Posterior vena cava (tissue), 2 donors: ENCODE data around the gene CNTF. TPM values are rescaled to one million over a fixed set of nuclear protein-coding genes. Genes with fewer than 3 reads are reported as not detected.
A peak's percentile ranks its signal among the peaks of the same experiment; 100 is the strongest.

Experiments
- DNase-seq: peaks from one replicate; pipeline ENCODE4 v3.0.0-alpha.2; 2020; ENCODE audit warnings: low spot score
- intact Hi-C, 2 donors: fragments of 100-400 bp; cut with DNase I; formaldehyde crosslinking; loops; one replicate each; pipeline versions ENCODE4 v1.14.1 to v1.14.2; 2022 to 2023
- total RNA-seq, 2 donors: library from RNA; stranded (reverse); fragmentation: NEBNext Ultra II Directional; extraction: Animal tissue kit (Norgen Biotek cat#: 25700); gene quantifications; one replicate each; pipeline ENCODE4 v1.2.1, GENCODE V29; 2021
- donor health status: DM: yes; HTN: yes; CAD: no.
- donor health status: DM: yes; HTN: yes; CAD: no.

The CNTF gene
- total RNA-seq, 2 donors from 2014 or later = 1.7 to 2.3 TPM

GRCh38 chr11:58596621-58597020, 25.8 kb upstream of the CNTF start:
- intact Hi-C loops = no loop called here
- DNase-seq = no peak

GRCh38 chr11:58597486-58598144, 24.9 kb upstream of the CNTF start:
- intact Hi-C loops = no loop called here
- no peak for DNase-seq

GRCh38 chr11:58600510-58600909, 22.0 kb upstream of the CNTF start:
- no peak for DNase-seq
- intact Hi-C loops = no loop called here

DNA sequence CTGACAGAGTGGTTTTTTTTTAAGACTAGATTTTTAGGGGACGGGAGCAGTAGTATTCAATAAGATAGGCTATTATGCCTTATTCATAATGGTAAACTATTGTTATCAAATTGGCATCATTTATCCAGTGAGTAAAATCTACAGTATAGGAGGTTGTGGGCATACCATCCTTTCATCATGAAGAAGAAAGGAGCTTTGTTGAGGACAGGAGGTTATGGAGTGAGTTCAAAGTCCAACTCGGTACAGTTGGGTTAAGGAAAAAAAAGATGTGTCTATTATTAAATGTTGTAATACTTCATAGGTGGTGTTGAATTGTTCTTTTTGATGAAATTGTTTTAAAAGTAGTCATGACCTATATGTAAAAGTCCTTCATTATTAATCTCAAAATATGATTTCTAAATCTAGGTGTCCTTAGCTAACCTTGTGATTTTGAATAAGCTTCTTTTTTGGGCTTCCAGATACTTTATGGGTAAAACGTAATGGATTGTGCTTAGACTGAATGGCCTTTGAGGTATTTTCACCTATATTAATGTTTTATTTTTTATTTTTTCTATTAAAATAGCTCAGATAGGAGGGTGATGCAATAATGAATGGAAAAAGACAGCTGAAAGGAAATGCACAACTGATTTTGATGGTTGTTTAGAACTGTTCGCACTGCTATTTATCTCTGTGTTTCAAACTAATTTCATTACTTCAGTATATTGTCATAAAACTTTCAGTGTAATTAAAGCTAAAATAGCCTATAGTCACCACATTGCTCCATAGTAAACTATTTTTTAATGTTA, 15.3 kb upstream of the CNTF start:
- intact Hi-C loops = no loop called here
- no peak for DNase-seq

GRCh38 chr11:58608331-58608730, 14.1 kb upstream of the CNTF start:
- intact Hi-C loops = no loop called here
- no peak for DNase-seq

DNA sequence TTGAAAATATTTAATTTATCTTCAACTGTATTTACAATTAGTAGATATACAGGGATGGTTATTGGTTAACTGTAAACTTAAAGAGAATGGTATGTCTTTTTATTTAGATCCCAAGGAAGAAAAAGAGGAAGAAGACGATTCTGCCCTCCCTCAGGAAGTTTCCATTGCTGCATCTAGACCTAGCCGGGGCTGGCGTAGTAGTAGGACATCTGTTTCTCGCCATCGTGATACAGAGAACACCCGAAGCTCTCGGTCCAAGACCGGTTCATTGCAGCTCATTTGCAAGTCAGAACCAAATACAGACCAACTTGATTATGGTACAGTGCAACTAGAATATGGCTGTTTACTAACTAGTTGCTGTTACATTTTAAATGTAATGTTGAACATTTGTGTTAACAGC, 12.7 kb upstream of the CNTF start:
- no peak for DNase-seq
- intact Hi-C loops = no loop called here

DNA sequence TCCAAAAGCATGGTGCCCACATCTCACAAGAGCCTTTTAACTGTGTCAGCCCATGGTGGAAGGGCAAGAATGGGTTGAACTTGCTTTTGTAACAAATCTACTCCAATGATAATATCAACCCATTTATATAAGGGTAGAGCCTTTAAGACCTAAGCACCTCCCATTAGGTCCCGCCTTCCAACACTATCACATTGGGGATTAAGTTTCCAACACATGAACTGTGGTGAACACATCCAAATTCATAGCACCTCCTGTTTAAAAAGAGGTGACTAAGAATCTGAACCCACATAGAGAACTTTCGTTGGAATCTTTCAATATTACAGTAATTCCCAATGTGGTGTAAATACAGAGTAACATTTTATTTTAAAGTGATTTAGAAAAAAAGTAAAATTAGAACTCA, 9.2 kb upstream of the CNTF start:
- no peak for DNase-seq
- intact Hi-C loops = no loop called here

- intact Hi-C loops = no loop called here
- DNase-seq = no peak
Measured at GRCh38 chr11:58615559-58615958, 6.9 kb upstream of the CNTF start.

DNA sequence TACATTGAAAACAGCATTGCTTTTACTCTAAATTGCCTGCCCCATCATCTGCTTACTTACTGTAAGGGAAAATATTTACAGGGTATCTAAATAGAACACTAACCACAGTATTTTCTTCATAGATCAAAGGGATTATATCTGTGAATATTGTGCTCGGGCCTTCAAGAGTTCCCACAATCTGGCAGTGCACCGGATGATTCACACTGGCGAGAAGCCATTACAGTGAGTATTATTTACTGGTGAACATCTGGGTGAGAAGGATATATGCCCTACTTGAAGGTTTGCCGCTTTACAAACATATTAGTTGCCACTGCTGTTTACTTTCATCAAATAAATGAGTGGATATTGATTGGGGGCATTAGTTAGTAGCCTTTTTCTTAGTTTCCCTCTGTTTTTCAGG, 5.9 kb upstream of the CNTF start:
- peak; percentile 84 for DNase-seq
- intact Hi-C loops = no loop called here

DNA sequence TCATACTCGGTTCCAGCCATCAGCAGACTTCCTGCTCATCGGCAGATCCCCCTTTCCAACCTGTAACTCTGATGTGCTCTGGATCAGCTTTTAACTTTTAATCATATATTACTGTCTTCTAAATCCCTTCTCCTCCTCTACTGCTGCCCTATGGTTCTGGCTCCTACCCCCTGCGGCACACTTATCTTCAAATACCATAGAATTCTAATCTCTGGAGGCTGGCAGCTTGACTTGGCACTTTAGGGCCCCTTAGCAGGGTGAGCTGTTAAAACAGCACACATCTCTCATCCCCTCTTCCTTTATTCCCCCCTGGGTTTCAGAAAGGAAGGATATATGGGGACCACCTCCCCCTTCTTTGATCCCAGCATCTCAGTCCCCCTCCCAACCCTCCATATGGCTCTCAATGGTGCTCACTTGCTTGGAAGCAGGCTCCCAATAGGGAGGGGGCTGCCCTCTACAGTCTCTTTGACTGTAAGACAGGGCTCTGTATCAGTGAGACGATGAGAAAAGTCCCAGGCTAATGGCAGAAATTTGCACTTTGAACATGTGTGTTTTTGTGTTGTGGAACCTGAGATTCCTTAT, 4.4 kb upstream of the CNTF start:
- intact Hi-C loops = no loop called here
- DNase-seq = no peak

- intact Hi-C loops = loop anchor here in 1 of 2 donors (10.0 kb wide), 1 partner anchor 47 kb away; the partner anchor contains the start of genes LPXN and ZFP91
- DNase-seq = no peak
Measured at GRCh38 chr11:58621586-58622262, 741 bp upstream of the CNTF start.

GRCh38 chr11:58625086-58625485, 2.6 kb downstream of the CNTF start:
- intact Hi-C loops = loop anchor here in 1 of 2 donors (10.0 kb wide), 1 partner anchor 50 kb away; the partner anchor contains the start of genes LPXN and ZFP91
- DNase-seq = no peak

DNA sequence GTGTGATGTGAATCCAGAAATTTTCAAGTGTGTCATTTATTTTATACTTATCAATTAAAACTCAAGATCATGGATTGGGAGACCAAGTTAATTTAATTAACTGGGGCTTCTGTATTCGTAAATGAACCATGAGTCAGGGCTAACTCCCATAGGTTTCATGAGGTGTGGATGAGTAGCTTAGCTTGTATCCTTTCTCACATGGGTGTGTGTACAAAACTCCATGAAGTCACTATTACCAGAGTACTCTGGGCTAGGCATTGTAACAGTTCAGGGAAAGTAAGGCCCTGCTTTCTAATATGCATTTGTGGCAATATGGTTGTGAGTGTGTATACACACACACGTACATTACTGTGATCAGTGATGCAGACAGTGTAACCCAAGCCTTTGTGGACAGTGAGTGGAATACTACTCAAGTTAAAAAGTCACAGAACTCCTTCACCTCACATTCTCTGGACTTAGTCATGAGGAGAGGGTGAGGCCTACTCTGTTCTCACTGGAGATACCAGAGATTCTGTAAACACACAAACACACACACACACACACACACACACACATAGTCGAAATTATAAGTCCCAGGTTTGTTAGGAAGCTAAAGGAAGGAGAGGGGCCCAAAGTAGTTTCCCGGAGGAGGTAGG, 3.5 kb downstream of the CNTF start:
- no peak for DNase-seq
- intact Hi-C loops = loop anchor here in 1 of 2 donors (10.0 kb wide), 1 partner anchor 51 kb away; the partner anchor contains the start of genes LPXN and ZFP91

DNA sequence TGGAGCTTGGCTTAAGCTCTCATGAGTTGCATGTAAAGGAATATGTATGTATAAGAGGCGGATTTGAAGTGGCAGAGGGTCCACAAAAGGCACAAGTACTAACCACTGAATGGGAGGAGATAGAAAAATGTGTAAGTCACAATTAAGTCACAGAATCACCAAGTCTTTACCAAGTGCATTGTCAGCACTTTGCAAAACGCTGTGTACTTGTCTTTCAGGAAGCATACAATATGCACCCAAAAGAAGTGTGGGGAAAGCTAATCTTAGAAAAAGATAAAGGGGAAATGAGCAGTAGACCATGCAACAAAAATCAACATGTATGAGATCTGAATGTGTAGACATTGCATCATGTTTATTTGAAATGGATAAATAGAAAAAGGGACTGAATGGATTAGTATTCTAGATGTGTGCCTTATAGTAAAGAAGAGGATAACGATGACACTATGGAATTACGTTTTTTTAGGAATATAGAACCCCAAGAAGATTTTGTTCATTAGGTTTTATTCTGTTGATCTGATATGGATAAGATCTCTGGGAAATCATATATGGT, 4.5 kb downstream of the CNTF start:
- intact Hi-C loops = loop anchor here in 1 of 2 donors (10.0 kb wide), 1 partner anchor 52 kb away; the partner anchor contains the start of genes LPXN and ZFP91
- no peak for DNase-seq

DNA sequence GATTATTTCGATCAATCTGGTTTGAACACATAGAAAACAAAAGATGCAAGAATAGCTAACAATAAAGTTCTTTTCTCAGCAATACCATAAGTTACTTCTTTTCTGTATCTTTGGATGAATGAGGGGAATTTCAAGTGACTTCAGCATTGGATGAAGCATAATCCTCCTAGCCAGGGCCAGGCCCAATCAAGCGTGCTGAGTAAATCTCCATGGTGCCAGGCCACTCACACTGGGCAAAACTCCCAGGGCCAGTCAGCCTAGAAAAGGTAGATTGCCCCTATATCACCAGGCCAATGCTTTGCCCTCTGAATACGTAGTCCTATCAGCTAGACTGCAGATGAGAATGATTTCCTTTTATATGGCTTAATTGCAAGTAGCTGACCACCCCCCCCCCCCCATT, 6.0 kb downstream of the CNTF start:
- no peak for DNase-seq
- intact Hi-C loops = loop anchor here in 1 of 2 donors (10.0 kb wide), 1 partner anchor 54 kb away; the partner anchor contains the start of genes LPXN and ZFP91

GRCh38 chr11:58629857-58630256, 7.4 kb downstream of the CNTF start:
- DNase-seq = no peak
- intact Hi-C loops = loop anchor here in 1 of 2 donors (10.0 kb wide), 1 partner anchor 55 kb away; the partner anchor contains the start of genes LPXN and ZFP91

- intact Hi-C loops = no loop called here
- DNase-seq = no peak
Measured at GRCh38 chr11:58631378-58631777, 8.9 kb downstream of the CNTF start.

- intact Hi-C loops = no loop called here
Measured at GRCh38 chr11:58632510-58632909, 10.0 kb downstream of the CNTF start.

GRCh38 chr11:58636587-58636986, 14.1 kb downstream of the CNTF start:
- DNase-seq = no peak
- intact Hi-C loops = no loop called here

More at GRCh38 chr11:58632510-58632909, 10.0 kb downstream of the CNTF start:
- no peak for DNase-seq
